Keratinocyte (primary cell): ENCODE measurements around the gene ARL15.

Experiments
- CTCF ChIP-seq, 3 experiments: IDR thresholded peaks in 1 of 3; conservative IDR thresholded peaks in 1 of 3; optimal IDR thresholded peaks in 1 of 3; 2 replicates in 2 of 3; 3 replicates in 1 of 3; pipeline versions ENCODE3 to v1.5.1; 2011; ENCODE audit warnings: low read length in 3 of 3, mild to moderate bottlenecking in 3 of 3, moderate library complexity in 2 of 3, control low read depth in 1 of 3, inconsistent platforms in 1 of 3; ENCODE audit not compliant: insufficient read depth in 2 of 3; ENCODE audit errors: extremely low read depth in 1 of 3
- EZH2 ChIP-seq: IDR thresholded peaks from one replicate; pipeline ENCODE4 v1.6.1; 2012; ENCODE audit warnings: inconsistent platforms, mild to moderate bottlenecking, low read length, moderate library complexity

- TF ChIP-seq CTCF (optimal IDR thresholded peaks at IDR 0.05 in 1 of 3, IDR thresholded peaks at IDR 0.05 in 1 of 3, conservative IDR thresholded peaks at IDR 0.05 in 1 of 3; ENCODE audit: extremely low read depth in 1 of 3, insufficient read depth in 2 of 3, low read length in 3 of 3) (no peak), EZH2 (no peak)
These were observed 25.8 kb downstream of the ARL15 start for GRCh38 chr5:54284586-54284985.
